ENCODE results near the gene FAM180B.
A peak's percentile ranks its signal among the peaks of the same experiment; 100 is the strongest.

FAM180B gene

DNA sequence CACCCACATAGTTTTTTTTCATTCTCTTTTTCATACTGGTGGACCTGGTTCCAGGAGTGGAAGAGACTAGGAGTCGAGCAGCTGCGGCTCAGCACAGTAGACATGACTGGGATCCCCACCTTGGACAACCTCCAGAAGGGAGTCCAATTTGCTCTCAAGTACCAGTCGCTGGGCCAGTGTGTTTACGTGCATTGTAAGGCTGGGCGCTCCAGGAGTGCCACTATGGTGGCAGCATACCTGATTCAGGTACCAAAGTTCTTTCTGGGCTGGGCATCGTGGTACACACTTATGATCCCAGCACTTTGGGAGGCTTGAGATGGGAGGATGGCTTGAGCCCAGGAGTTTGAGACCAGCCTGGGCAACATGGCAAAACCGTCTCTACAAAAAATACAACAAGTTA lies 16.8 kb upstream of the FAM180B start:
- no peak for DNase-seq (ENCODE audit: low spot score)

DNA sequence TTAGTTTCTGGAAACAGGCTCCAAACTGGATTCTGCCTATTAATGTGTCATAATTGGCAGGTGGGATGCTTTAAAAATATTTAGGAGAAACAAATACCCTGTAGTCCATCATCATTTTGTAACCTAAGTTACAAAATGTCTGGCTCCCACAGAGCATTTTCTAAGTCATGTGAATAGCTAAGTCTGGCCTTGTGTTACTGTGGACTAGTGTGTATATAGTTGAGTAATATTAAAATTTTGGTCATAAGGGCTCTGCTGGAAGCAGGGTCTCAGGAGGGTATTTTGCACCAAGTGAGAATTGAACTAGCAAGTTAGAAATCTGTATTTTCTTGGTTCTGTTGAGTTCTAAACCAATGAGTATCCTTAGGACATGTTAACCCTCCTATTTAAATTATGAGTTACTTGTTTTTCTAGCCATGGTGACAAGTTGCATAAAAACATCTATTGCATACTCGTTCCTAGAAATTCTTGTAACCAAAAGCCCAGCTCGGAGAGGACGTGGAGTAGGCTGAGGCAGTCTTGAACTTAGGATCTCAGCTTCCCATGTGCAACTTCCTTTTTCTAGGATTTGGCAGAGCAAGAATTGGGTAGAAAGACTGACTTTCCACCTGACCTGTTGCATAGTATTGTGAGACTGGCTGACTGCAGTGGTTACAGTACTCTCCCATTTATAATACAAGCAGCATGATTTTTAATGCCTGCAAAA lies 15.7 kb upstream of the FAM180B start:
- no peak for DNase-seq (ENCODE audit: low spot score)

DNA sequence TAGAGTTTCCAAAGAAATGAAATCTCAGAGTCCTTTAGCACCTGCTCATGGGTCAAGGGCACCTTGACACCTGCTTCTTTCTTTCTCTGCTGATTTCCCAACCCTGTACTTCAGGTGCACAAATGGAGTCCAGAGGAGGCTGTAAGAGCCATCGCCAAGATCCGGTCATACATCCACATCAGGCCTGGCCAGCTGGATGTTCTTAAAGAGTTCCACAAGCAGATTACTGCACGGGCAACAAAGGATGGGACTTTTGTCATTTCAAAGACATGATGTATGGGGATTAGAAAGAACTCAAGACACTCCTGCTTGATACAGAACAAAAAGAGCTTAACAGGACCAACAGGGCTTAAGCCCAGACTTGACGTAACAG lies 15.1 kb upstream of the FAM180B start:
- no peak for DNase-seq (ENCODE audit: low spot score)

DNA sequence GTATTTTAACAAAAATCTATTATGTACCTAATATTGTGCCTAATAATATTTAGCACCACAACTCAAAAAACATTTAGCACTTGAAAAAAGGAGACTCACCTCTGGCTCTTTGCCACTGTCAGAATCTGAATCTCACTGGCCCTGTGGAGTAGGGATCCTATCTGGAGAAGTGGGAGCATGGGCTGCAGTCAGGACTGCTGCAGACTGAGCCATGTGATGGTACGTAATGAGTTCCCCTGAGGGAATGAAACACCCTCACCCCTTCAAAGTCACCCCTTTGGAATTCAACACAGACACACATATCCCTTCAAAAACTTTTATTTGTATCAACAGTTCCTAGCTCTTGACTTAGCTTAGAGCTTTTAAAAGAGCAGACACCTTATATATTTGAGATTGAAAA lies 14.6 kb upstream of the FAM180B start:
- peak; percentile 67 for DNase-seq (ENCODE audit: low spot score)

DNA sequence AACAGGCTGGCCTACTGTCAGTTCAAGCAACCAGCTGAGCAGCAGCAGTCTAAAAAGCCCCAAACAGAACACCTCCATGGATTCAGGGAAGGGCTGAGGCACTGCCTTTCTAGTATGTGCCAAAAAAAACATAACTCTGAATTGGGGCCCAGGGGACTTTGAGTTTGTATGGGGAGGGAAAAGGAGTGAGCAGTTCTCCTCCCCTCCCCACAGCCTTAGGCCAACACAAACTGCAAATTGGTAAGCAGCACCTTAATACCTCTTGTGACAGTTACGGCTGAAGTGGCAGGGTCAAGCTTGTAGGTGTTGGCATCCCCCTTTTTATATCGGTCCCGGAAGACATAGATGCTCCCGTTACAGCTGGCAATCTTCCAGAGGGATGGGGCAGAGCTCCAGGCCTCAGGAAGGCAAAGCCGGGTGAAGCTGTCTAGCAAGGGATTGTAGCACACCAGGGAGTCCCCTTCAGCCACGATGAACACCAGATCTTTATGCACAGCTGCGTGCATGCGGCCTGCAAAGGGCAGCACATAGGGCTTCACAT lies 13.7 kb upstream of the FAM180B start:
- DNase-seq (ENCODE audit: low spot score), result no peak

DNA sequence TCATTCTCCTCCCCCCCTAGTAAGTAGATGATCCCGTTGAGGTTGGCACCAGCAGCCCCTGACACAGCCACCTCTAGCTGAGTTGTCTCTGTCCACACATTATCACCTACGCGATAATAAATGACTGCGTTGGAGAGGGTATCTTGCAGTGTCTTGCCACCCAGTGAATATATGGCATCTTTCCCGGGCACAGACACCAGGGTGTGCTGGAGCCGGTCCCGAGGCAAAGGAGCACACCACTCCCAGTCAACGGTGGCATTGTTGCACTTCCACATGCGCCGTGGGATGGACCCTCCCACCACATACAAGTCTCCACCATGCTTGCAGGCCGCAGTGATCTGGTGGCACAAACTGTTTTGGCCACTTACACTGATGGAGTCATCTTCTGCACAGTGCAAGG lies 13.2 kb upstream of the FAM180B start:
- no peak for DNase-seq (ENCODE audit: low spot score)

DNA sequence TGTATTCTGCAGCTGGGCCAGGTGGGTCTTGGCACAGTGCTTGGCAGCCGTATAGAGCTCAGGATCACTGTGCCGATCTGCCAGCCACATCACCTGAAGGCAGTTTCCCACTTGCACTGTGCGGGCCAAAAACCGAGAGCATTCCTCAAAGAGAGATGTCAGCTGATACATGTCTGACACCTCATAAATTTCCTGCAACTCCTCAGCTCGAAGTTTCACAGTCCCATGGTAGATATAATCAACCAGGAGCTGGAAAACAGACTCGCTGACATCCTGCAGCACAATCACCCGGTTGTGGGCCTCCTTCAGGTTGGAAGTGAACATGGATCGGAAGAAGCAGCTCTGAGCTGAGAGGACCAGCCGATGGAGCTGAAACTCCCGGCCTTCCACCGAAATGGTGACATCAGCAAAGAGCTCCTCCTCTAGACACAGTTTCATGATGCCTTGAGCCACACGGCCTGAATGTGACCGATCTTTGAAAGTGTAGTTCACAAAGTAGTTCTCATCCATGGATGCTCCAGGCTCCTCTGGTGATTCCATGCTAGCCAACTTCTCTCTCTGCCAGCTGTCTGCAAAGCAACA lies 8.9 kb upstream of the FAM180B start:
- DNase-seq (ENCODE audit: low spot score), result no peak

DNA sequence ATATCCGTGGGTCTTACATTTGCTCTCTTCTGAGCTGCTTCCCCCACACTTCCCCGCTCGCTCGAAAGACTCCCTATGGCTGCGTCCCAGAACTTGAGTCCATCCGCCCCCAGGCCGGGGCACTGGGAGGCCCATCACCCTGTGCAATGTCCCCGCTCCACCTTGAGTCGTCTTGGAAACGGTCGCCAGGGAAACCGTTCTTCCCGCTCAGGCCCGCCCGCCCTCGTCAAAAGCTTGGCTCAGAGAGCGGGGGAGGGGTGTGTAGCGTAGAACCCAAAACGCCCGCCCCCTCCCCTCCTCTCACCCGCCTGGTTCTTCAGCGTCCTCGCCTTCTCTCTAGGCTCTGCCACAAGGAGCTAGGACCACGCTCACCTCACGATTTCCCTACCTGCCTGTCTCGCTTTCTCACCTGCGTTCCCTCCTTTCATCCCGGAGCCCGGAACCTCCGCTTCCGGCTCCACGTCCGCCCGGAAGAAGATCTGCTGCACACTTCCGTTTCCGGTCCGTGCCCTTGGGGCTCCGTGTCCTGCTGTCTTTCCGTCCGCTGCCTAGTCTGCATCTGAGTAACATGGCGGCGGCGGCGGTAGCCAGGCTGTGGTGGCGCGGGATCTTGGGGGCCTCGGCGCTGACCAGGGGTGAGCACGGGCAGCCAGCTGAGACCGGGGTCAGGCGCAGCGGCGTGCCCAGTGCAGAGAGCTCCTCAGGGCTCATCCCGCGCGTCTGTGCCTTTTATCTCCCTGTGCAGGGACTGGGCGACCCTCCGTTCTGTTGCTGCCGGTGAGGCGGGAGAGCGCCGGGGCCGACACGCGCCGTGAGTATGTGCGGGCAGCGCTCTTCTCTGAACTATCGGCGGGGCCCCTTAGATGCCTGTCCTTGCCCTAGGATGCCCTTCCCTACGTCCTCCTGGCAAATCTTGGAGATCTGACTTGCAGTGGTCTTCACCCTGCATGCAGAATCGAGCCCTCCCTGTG lies 7.7 kb upstream of the FAM180B start, which contains the start of the genes KBTBD4 and NDUFS3:
KBTBD4 (minus strand) TSS at position 447 of the 971 bp plus-strand sequence; CDS start at position 428, 19 bp downstream.
NDUFS3 (plus strand) TSS at position 551 of the 971 bp plus-strand sequence; CDS start at position 569, 18 bp downstream.
- peak; percentile 93 for DNase-seq (ENCODE audit: low spot score)

DNA sequence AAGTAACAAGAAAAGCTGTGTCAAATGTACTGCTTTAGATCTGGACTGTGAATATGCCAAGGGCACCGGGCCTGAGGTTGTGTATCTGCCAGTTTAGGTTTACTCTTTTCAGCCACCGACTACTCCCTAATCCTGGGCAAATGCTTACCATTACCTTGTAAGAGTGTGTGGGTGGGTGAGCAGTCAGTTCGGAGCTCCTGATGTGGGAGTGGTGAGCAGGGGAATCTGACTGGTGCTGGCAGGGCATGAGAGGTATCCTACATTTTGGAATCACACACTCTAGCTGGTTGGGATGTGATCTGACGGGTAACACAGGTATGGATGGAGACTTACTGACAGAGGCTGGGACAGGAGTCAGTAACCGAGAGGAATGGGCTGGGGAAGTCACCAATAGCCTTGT lies 2.6 kb upstream of the FAM180B start:
- DNase-seq (ENCODE audit: low spot score), result no peak

DNA sequence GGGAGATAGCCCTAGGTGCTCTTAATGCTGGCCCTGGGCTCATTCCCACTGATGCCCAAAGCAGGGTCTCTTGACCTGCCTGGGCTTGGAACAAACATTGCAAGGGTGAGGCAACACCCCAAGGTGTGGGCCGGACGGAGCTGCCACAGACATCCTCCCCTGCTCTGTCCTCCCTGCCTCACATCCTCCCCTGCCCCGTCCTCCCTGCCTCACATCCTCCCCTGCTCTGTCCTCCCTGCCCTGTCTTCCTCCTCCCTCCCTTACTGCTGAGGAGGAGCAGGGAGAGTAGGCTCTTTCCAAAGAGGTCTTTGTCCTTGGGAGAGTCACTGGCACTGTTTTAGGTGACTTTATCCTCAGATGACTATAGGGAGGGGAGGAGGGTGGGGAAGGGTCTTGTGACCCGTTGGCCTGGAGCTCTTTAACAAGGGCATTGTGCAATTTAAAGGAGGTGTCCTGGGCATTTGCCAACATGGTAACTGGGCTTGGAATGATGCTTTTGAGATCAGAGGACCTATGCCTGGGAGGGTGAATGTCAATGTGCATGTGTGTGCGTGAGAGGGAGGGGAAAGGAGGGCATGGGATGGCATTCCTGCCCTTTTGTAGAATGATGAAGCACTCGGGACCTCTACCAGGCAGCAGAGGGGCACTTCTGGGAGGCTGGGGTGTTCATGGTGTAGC lies 700 bp downstream of the FAM180B start:
- no peak for DNase-seq (ENCODE audit: low spot score)

DNA sequence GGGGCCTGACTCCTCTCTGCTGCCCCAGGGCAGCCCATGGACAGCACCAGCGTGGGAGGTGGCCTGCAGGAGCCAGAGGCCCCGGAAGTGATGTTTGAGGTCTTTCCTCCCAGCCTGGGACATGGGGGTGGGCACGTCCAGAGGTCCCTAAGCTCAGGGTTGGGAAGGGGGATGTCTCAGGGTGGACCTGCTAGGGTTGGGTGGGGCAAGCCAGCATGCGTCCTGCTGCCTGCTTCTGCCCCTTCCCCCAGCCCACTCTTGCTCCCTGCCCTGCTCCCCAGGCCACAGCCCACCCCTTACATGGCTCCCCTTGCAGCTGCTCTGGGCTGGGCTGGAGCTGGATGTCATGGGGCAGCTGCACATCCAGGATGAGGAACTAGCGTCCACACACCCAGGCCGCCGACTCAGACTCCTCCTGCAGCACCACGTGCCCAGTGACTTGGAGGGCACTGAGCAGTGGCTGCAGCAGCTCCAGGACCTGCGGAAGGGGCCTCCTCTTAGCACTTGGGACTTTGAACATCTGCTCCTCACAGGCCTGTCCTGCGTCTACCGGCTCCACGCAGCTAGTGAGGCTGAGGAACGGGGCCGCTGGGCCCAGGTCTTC lies 1.3 kb downstream of the FAM180B start:
- DNase-seq (ENCODE audit: low spot score), result no peak

DNA sequence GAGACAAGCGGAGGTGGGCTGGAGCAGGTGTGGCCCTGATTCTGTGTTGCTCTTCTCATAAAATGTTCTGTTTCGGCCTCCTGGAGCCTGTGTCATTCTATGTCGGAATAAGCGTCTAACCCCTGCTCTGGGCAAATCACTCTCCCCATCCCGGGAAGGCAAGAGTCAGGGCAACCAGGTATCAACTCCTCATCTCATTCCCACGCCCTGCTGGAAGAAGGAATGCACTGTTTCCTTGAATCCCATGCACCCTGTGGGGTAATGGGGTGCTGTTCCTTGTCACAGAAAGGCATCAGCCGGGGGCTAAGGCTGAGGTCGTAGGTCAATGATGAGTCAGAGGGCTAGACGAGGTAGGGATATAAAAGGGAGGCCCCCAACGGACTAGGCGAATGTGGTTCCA lies 2.6 kb downstream of the FAM180B start:
- DNase-seq (ENCODE audit: low spot score), result no peak

DNA sequence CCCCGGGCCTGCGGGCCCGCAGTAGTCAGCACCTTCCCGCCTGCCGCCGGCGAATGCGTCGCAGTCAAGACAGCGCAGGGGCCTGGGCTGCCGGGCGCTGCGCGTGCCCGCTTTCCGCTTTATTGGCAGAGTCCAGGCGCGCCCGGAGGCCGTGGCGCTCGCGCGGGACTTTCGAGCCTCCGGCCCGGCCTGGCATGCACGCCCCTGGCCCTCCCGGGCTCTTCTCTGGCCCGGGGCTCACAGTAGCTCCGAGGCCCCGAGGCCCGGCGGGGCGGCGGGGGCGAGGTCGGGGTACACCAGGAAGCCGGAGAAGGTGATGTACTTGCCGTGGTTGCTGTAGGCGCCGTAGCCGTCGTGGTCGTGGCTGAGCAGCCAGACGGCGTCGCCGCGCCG lies 3.1 kb downstream of the FAM180B start:
- no peak for DNase-seq (ENCODE audit: low spot score)

DNA sequence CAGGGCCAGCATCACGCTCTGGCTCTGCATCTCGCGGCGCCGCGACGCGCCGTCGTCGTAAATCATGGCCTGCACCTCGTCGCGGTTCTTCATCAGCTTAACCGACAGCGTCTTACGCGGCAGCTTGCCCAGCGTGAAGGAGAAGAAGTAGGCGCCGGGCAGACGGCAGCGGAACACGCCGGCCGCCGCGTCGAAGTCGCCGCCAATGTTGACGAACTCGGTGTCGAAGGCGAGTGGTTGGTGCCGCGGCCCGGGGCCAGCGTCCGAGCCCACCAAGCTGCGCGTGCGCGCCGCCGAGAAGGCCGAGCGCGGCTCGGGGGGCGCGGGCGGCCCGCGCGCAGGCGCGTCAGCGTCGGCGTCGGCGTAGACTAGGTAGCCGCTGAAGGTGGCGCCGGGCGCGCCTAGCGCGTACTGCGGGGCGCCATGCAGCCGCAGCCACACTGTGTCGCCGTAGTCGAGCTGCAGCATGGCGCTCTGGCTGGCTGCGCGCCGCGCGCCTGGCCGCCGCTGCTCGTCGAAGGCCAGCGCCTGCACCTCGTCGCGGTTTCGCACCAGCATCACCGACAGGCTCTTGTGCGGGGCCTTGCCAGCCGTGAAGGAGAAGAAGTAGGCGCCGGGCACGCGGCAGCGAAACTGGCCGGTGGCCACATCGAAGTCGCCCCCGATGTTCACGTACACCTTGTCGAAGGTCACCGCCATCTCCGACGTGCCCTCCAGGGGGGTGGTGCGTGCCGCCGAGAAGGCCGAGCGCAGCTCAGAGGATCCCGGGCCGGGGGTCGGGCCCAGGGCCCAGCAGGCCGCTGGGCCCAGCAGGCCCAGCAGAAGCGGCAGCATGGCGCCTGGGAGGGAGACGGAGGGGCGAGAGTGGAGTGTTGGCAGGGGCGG lies 3.7 kb downstream of the FAM180B start:
- no peak for DNase-seq (ENCODE audit: low spot score)

DNA sequence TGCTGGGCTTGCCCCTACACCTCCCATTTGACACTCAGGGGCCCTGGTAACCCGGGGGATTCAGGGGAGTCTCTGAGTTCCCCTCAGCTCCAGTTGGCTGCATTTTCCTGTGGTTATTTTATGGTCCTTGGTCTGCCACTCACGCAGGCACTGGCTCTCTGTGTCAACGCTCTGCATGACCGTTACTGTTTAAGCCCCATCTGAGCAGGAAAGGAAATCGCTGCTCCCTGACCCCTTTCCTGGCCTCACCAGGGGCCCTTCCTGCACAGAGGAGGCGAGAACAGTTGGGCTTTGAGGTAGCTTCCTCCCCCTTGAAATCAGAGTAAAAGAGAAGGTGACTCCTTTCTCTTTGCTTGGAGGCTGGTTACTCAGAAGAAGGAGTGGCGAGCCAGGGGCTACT lies 5.3 kb downstream of the FAM180B start:
- no peak for DNase-seq (ENCODE audit: low spot score)

DNA sequence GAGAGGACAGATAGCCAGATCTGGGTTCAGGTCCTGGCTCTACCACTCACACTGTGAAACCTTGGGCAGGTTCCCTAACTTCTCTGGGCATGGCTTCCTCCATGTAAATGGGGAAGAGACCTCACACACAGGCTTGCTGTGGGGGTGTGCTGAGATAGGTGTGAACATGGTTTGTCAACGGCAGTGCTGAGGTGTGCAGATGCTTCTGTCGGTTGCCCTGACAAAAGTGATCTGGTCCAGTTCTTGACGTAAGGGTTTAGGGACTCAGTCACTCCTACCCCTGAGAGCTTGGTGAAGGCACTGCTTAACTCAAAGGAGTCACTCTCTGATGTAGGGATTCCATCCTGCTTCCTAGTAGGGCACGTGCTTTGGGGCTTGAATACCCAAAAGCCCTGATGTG lies 5.8 kb downstream of the FAM180B start:
- DNase-seq (ENCODE audit: low spot score), result no peak

DNA sequence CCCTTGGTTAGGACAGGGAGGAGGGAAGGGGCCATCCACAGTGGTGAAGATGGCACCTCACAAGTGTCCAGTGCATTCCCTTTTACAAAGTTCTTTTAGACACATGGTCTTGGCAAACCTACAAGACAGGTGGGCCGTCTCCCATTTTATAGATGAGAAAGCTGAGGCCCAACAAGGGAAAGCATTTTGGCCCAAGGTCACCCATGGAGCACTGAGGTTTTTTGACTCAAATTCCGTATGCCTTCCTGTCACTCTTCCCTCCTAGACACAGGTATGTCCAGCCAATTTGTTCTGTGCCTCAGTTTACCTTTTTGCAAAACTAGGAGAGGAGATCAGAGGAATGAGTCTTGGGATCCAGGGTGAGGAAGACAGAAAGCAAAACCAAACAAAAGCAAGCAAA lies 6.5 kb downstream of the FAM180B start:
- no peak for DNase-seq (ENCODE audit: low spot score)

DNA sequence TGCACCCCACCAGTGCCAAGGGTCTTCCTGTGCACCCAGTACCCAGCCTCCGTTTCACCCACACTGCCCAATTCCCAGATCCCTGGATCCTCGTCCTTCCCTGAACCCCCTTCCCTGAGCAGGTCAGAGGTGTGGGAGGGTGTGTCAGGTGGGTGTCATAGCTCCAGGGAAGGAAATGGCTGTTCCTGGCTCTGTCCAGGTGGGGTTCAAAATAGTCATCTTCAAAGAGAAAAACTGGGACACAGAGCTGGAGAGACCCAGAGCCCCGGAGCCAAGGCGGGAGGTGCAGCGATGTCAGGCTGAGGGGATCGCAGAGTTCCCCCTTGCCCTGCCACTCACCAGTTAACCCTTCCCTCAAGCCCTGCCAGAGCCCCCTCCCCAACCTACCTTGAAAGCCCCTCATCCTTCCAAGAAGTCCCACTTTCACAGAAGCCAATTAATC lies 7.0 kb downstream of the FAM180B start:
- no peak for DNase-seq (ENCODE audit: low spot score)

DNA sequence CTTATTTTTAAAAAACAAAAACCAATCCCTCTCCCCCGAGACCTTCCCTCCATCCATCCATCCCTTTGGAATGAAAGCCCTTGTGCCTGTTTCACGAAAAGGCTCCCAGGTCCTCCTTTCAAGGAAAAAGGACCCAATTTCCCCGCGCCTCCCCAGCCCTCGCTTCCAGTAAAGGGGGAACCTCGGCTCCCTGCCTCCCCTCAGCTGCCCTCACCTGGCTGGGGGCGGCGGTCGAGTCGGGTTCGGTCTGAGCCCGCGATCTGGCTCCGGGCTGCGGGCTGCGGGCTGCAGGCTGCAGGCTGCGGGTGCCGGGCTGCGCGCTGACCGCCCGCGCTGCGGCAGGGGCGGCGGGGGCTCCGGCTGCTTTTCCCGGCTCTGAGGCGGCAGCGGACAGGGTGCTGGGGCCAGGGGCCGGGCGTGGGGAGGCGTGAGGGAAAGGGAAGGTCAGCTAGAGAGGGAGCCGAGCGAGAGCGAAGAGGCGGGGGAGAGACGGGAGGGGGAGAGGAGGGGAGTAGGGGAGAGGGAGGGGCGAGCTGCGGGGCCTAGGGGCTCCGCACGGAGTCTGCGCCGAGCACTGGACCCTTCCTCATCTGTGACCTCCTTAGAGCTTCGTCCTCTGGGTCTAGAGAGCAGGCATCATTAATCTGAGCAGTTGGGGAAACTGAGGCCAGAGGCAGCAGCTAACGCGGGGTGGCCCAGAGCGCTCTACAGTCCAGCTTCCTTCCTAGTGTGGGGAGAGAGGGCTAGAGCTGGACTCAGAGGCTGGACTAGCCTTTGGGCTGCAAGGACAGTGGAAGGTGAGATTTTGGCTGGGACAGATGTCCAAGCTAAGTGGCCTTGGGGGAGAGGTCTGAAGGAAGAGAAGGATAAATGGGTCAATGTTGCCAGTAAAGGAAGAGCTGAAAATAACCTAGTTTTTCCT lies 7.7 kb downstream of the FAM180B start, which contains the start of gene C1QTNF4:
C1QTNF4 (minus strand) TSS at position 478 of the 922 bp plus-strand sequence. CDS start 3,601 bp downstream, outside the sequence.
- no peak for DNase-seq (ENCODE audit: low spot score)

Data from AG08395 (cell line).